GM12878 (cell line): ENCODE results near the gene ESRRB. TPM values are rescaled to one million over a fixed set of nuclear protein-coding genes. Genes with fewer than 3 reads are reported as not detected.

Experiments
- ATAC-seq: fragments of 200-7000 bp; cut with Tn5 transposase; 3 replicates; pipeline ENCODE4 v1.9.1; 2020; ENCODE audit warnings: mild to moderate bottlenecking, moderate library complexity
- BruUV-seq: library from RNA; stranded (reverse); fragments of 400-500 nt; replicated peaks from 2 replicates; lab custom pipeline; 2021; lab: Mats Ljungman, UMichigan
- CTCF ChIA-PET: fragments of 300-600 bp; sonication (Branson Sonifier 250); formaldehyde crosslinking; extraction: SDS; loops from one replicate; lab custom pipeline; 2021; ENCODE audit warnings: inconsistent platforms; lab: Yijun Ruan, JAX
- POLR2A ChIA-PET: fragments of 350-600 bp; formaldehyde crosslinking; extraction: SDS; loops from one replicate; lab custom pipeline; 2021; ENCODE audit warnings: inconsistent platforms; lab: Charles Lee
- RAD21 ChIA-PET: fragments of 300-600 bp; sonication (Branson Sonifier 250); formaldehyde crosslinking; loops from one replicate; lab custom pipeline; 2023; ENCODE audit warnings: antibody characterized with exemption; ENCODE audit not compliant: unreplicated experiment; lab: Charles Lee
- SMC1A ChIA-PET: fragments of 300-600 bp; sonication (Branson Sonifier 250); formaldehyde crosslinking; loops from one replicate; lab custom pipeline; 2023; ENCODE audit not compliant: unreplicated experiment, uncharacterized antibody; lab: Charles Lee
- DNase-seq: peaks from one replicate; pipeline ENCODE4 v3.0.0-alpha.2; 2011; ENCODE audit warnings: low read depth, low spot score
- FAIRE-seq: peaks from 3 replicates; lab custom pipeline; 2011; peaks lifted over from hg19 to GRCh38; lab: Jason Lieb, UNC
- H2AFZ ChIP-seq: 2 replicates; pipeline ENCODE4 v1.6.0; 2011; ENCODE audit warnings: low read depth, low read length, control low read depth; ENCODE audit not compliant: control insufficient read depth
- H3K27ac ChIP-seq: 2 replicates; pipeline ENCODE4 v1.5.1; 2011; ENCODE audit warnings: control low read depth; ENCODE audit not compliant: control insufficient read depth, insufficient read depth
- H3K27me3 ChIP-seq, 2 experiments: replicated peaks in 1 of 2; 2 replicates each; pipeline versions ENCODE4 v1.6.0 to v1.6.1; 2011; ENCODE audit warnings: low read length in 1 of 2; ENCODE audit not compliant: control insufficient read depth in 2 of 2, insufficient read depth in 2 of 2
- H3K36me3 ChIP-seq, 2 experiments: 2 replicates each; pipeline ENCODE4 v1.5.1; 2011; ENCODE audit warnings: low read length in 1 of 2; ENCODE audit not compliant: control insufficient read depth in 2 of 2, insufficient read depth in 2 of 2
- H3K4me1 ChIP-seq: 2 replicates; pipeline ENCODE4 v1.6.1; 2011; ENCODE audit warnings: mild to moderate bottlenecking, low read length, moderate library complexity, mixed read lengths; ENCODE audit not compliant: control insufficient read depth, insufficient read depth
- H3K4me2 ChIP-seq: 2 replicates; pipeline ENCODE4 v1.6.0; 2011; ENCODE audit warnings: control low read depth; ENCODE audit not compliant: control insufficient read depth, insufficient read depth
- H3K4me3 ChIP-seq: fragments of 200-600 bp; sonication (generic); 2 replicates; pipeline ENCODE4 v1.5.1; 2016
- H3K79me2 ChIP-seq: 2 replicates; pipeline ENCODE4 v1.6.0; 2011; ENCODE audit warnings: low read length; ENCODE audit not compliant: control insufficient read depth, insufficient read depth
- H3K9ac ChIP-seq: 2 replicates; pipeline ENCODE4 v1.8.0; 2011; ENCODE audit warnings: low read length, control low read depth, mixed read lengths; ENCODE audit not compliant: control insufficient read depth, insufficient read depth
- H3K9me3 ChIP-seq: replicated peaks from 3 replicates; pipeline ENCODE4 v1.5.1; 2011; ENCODE audit warnings: mild to moderate bottlenecking, low read length; ENCODE audit not compliant: control insufficient read depth, insufficient read depth
- H4K20me1 ChIP-seq: 2 replicates; pipeline ENCODE4 v1.6.0; 2011; ENCODE audit not compliant: control insufficient read depth, insufficient read depth
- BCL11A ChIP-seq: IDR thresholded peaks from 2 replicates; pipeline ENCODE4 v1.6.1; 2011; ENCODE audit warnings: low read depth, low read length
- CEBPZ ChIP-seq: fragments of 150-350 bp; IDR thresholded peaks from 2 replicates; pipeline ENCODE4 v1.6.1; 2016; ENCODE audit warnings: low read depth, low read length
- CHD2 ChIP-seq: IDR thresholded peaks from 2 replicates; pipeline ENCODE4 v1.6.1; 2011; ENCODE audit warnings: low read depth, low read length, improper control_type of control experiment, borderline replicate concordance
- EGR1 ChIP-seq, 2 experiments: IDR thresholded peaks; 1 replicate in 1 of 2; 2 replicates in 1 of 2; pipeline ENCODE4 v1.6.1; 2011 to 2012; ENCODE audit warnings: low read depth in 2 of 2, low read length in 2 of 2, borderline replicate concordance in 1 of 2, mild to moderate bottlenecking in 1 of 2, moderate library complexity in 1 of 2
- EZH2 ChIP-seq: IDR thresholded peaks from 2 replicates; pipeline ENCODE4 v1.6.1; 2012; ENCODE audit warnings: low read depth, mild to moderate bottlenecking, control low read depth, inconsistent platforms, low read length, borderline replicate concordance; ENCODE audit not compliant: control insufficient read depth
- HDAC2 ChIP-seq: fragments of 200-600 bp; sonication (generic); IDR thresholded peaks from 2 replicates; pipeline ENCODE4 v1.6.1; 2017
- KDM1A ChIP-seq: fragments of 200-600 bp; sonication (generic); IDR thresholded peaks from 2 replicates; pipeline ENCODE4 v1.6.1; 2016; ENCODE audit warnings: borderline replicate concordance
- MAX ChIP-seq: IDR thresholded peaks from 2 replicates; pipeline ENCODE4 v1.6.1; 2012; ENCODE audit warnings: low read depth, low read length, improper control_type of control experiment
- MEF2B ChIP-seq: fragments of 450-650 bp; IDR thresholded peaks from 2 replicates; pipeline ENCODE4 v1.6.1; 2018; ENCODE audit warnings: mild to moderate bottlenecking, moderate library complexity; ENCODE audit not compliant: partially characterized antibody, poor library complexity, severe bottlenecking
- MTA3 ChIP-seq: IDR thresholded peaks from 2 replicates; pipeline ENCODE4 v1.6.1; 2012; ENCODE audit warnings: low read length, inconsistent platforms, borderline replicate concordance
- PBX3 ChIP-seq: IDR thresholded peaks from 2 replicates; pipeline ENCODE4 v1.6.1; 2011; ENCODE audit warnings: mild to moderate bottlenecking, low read depth, low read length, moderate library complexity; ENCODE audit not compliant: insufficient replicate concordance
- POLR2AphosphoS2 ChIP-seq: IDR thresholded peaks from 2 replicates; pipeline ENCODE4 v1.6.1; 2011; ENCODE audit warnings: low read depth, mild to moderate bottlenecking, low read length, improper control_type of control experiment, moderate library complexity
- POLR2AphosphoS5 ChIP-seq: IDR thresholded peaks from 2 replicates; pipeline ENCODE4 v1.6.1; 2011; ENCODE audit warnings: mild to moderate bottlenecking, low read length, inconsistent platforms
- SMC3 ChIP-seq: IDR thresholded peaks from 2 replicates; pipeline ENCODE4 v1.6.1; 2011; ENCODE audit warnings: low read length, improper control_type of control experiment, borderline replicate concordance
- SREBF1 ChIP-seq: IDR thresholded peaks from 2 replicates; pipeline ENCODE4 v1.6.1; 2012; ENCODE audit warnings: mild to moderate bottlenecking, low read length
- ZNF207 ChIP-seq: fragments of 450-650 bp; IDR thresholded peaks from 2 replicates; pipeline ENCODE4 v1.6.1; 2014; ENCODE audit warnings: antibody characterized with exemption, mild to moderate bottlenecking, borderline replicate concordance
- ZNF622 ChIP-seq: fragments of 450-650 bp; IDR thresholded peaks from 2 replicates; pipeline ENCODE4 v1.6.1; 2017; ENCODE audit warnings: mild to moderate bottlenecking, inconsistent platforms
- ZZZ3 ChIP-seq: IDR thresholded peaks from 2 replicates; pipeline ENCODE4 v1.6.1; 2011; ENCODE audit warnings: low read depth; ENCODE audit not compliant: control insufficient read depth, insufficient read length
- WGBS: methylation state at CpG from one replicate; pipeline ENCODE4 v1.1.6; 2016; ENCODE audit warnings: low lambda C conversion rate; ENCODE audit not compliant: insufficient replicate concordance, insufficient coverage; ENCODE audit errors: missing lambda C conversion rate; 5-methylcytosine and 5-hydroxymethylcytosine counted together
- in situ Hi-C: fragments of 300-500 bp; cut with MboI; formaldehyde crosslinking; loops from 9 replicates; pipeline ENCODE4 v1.14.3; 2018; ENCODE audit warnings: mixed read lengths
- intact Hi-C: fragments of 100-400 bp; cut with micrococcal nuclease; formaldehyde crosslinking; loops from one replicate; pipeline ENCODE4 v1.14.2; 2022; ENCODE audit not compliant: unreplicated experiment
- polyA plus RNA-seq, 11 experiments: library from polyadenylated mRNA; depleted of rRNA in 4 of 11; unstranded in 6 of 11; stranded (reverse) in 5 of 11; fragments of >200 nt; fragmentation: Nextera tagmentation in 4 of 11; fragmentation: Illumina TruSeq in 1 of 11; extraction: Ambion mirVana in 4 of 11; extraction: Trizol in 1 of 11; gene quantifications; 1 replicate in 1 of 11; 2 replicates in 10 of 11; pipeline versions ENCODE4 v1.2.1 to v1.2.3, GENCODE V29; 2011 to 2016; ENCODE audit warnings: inconsistent platforms in 2 of 11, missing spikeins in 2 of 11, low read depth in 1 of 11
- total RNA-seq, 4 experiments: library from RNA; depleted of rRNA in 3 of 4; stranded (reverse); fragments of >200 nt in 3 of 4; fragmentation: Illumina TruSeq in 1 of 4; extraction: Trizol in 1 of 4; gene quantifications; 2 replicates each; pipeline versions ENCODE4 v1.2.1 to v1.2.3, GENCODE V29; 2013 to 2021

The ESRRB gene
- total and polyA plus RNA-seq, 10 of the 15 experiments (the other 5 are each of a cell fraction or from before 2014, with no cell fraction given) = 0.03 to 0.73 (median 0.11) TPM; not detected in 6

- no peak for TF ChIP-seq EGR1 (IDR thresholded peaks at IDR 0.05; ENCODE audit: borderline replicate concordance in 1 of 2, low read depth in 2 of 2, low read length in 2 of 2)
- TF ChIP-seq MAX = no peak
- no peak for TF ChIP-seq POLR2AphosphoS2
- no peak for TF ChIP-seq ZNF622
- TF ChIP-seq MEF2B = no peak
Measured at GRCh38 chr14:76500011-76500410, 124.1 kb downstream of the ESRRB start (continued).

- DNase-seq (no peak), ATAC-seq (no peak), FAIRE-seq (no peak)
- no peak overlapping the region for H3K27ac ChIP-seq
- no peaks in the 10 kb centered on the region for H3K36me3 ChIP-seq
- no peaks in the 10 kb centered on the region; the same call in 2 of the 3 replicates for H3K9me3 ChIP-seq
- intact Hi-C loops (no loop called here), in situ Hi-C loops (no loop called here)
- no peak overlapping the region for H3K9ac ChIP-seq
- BruUV-seq = no TSS peak
- RAD21 ChIA-PET = interaction anchor here (0.9 kb wide), 1 partner anchor 44 kb away, joined by 3 read pairs; no protein-coding TSS in a partner anchor
- POLR2A ChIA-PET = no interaction called here
- CTCF ChIA-PET = interaction anchor here (1.5 to 1.6 kb wide), 2 partner anchors 12 to 45 kb away, joined by 4 to 7 read pairs; no protein-coding TSS in a partner anchor
- SMC1A ChIA-PET = interaction anchor here (1.0 to 2.2 kb wide), 4 partner anchors 8 to 43 kb away, joined by 3 to 15 read pairs (median 4); no protein-coding TSS in a partner anchor
- no peak for TF ChIP-seq POLR2AphosphoS5
- TF ChIP-seq CEBPZ = no peak
- TF ChIP-seq ZNF207 = no peak
- no peak for TF ChIP-seq SREBF1
- TF ChIP-seq HDAC2 = no peak
- no peak for TF ChIP-seq ZZZ3
- no peak for TF ChIP-seq MTA3
- TF ChIP-seq BCL11A = no peak
- TF ChIP-seq PBX3 = no peak
- no peak for TF ChIP-seq KDM1A
- no peak for TF ChIP-seq SMC3
- TF ChIP-seq CHD2 = no peak
- no peak for TF ChIP-seq EZH2
- H3K27me3 ChIP-seq = no peaks in the 10 kb centered on the region; a peak in 1 of 4 replicates
- H3K79me2 ChIP-seq = no peaks in the 10 kb centered on the region
- H2AFZ ChIP-seq = no peak overlapping the region
- no peaks in the 10 kb centered on the region for H3K4me1 ChIP-seq
- H3K4me3 ChIP-seq = no peak overlapping the region
- no peaks in the 10 kb centered on the region for H4K20me1 ChIP-seq
- no peak overlapping the region for H3K4me2 ChIP-seq
- 28% methylated on average over 6 of the region's 6 CpGs for WGBS
Measured at GRCh38 chr14:76500480-76500879, 124.5 kb downstream of the ESRRB start.
